Testis (tissue), 2 donors: ENCODE measurements around the gene FBN1.

Experiments
- CTCF ChIP-seq, 3 experiments: fragments of 450-650 bp in 2 of 3; fragments of 200-600 bp in 1 of 3; sonication (generic) in 1 of 3; IDR thresholded peaks; one replicate each; pipeline ENCODE4 v1.5.1; 2016 to 2019; ENCODE audit warnings: antibody characterized with exemption in 3 of 3, mild to moderate bottlenecking in 2 of 3, moderate library complexity in 1 of 3
- POLR2A ChIP-seq: fragments of 450-650 bp; IDR thresholded peaks from one replicate; pipeline ENCODE4 v1.6.1; 2017; ENCODE audit warnings: antibody characterized with exemption, mild to moderate bottlenecking, moderate library complexity

GRCh38 chr15:48427479-48427878 lies 218.0 kb downstream of the FBN1 start:
- TF ChIP-seq CTCF (IDR thresholded peaks at IDR 0.05) (no peak), POLR2A (no peak)
